SK-N-SH (cell line): Measurements from ENCODE around the gene SLC10A2. TPM values are rescaled to one million over a fixed set of nuclear protein-coding genes. Genes with fewer than 3 reads are reported as not detected.

ENCODE experiments used
- CTCF ChIA-PET: fragments of 300-600, 350-600 bp; formaldehyde crosslinking; extraction: SDS; loops from one replicate; lab custom pipeline; 2021; lab: Yijun Ruan, JAX
- POLR2A ChIA-PET: fragments of 350-600 bp; sonication (Branson Sonifier 250); formaldehyde crosslinking; extraction: SDS; loops from one replicate; lab custom pipeline; 2020; ENCODE audit warnings: antibody characterized with exemption, inconsistent platforms; lab: Yijun Ruan, JAX
- DNase-seq: peaks from one replicate; pipeline ENCODE4 v3.0.0; 2012
- H2AFZ ChIP-seq: fragments of 200-600 bp; sonication (generic); 2 replicates; pipeline ENCODE4 v1.8.1; 2016; ENCODE audit warnings: antibody characterized with exemption, mild to moderate bottlenecking, low read depth
- H3F3A ChIP-seq: fragments of 200-600 bp; sonication (generic); replicated peaks from 2 replicates; pipeline ENCODE3; 2016; ENCODE audit warnings: antibody characterized with exemption, mild to moderate bottlenecking; ENCODE audit not compliant: insufficient read depth
- H3K27ac ChIP-seq, 2 experiments: fragments of 200-500 bp in 1 of 2; fragments of 200-600 bp in 1 of 2; sonication (Bioruptor generic) in 1 of 2; sonication (generic), shearing (Covaris generic) in 1 of 2; 2 replicates each; pipeline versions ENCODE4 v1.5.1 to v1.6.1; 2014 to 2016; ENCODE audit warnings: low read depth in 2 of 2, inconsistent platforms in 1 of 2, low read length in 1 of 2, mild to moderate bottlenecking in 1 of 2, mixed read lengths in 1 of 2
- H3K27me3 ChIP-seq: fragments of 200-600 bp; sonication (generic), shearing (Covaris generic); 2 replicates; pipeline ENCODE4 v1.6.1; 2016; ENCODE audit warnings: mixed run types; ENCODE audit not compliant: insufficient read depth
- H3K36me3 ChIP-seq, 2 experiments: fragments of 200-500 bp in 1 of 2; fragments of 200-600 bp in 1 of 2; sonication (Bioruptor generic) in 1 of 2; sonication (generic) in 1 of 2; replicated peaks in 1 of 2; 2 replicates each; pipeline versions ENCODE3 to v1.5.1; 2014 to 2016; ENCODE audit warnings: low read length in 1 of 2, mild to moderate bottlenecking in 1 of 2; ENCODE audit not compliant: insufficient read depth in 2 of 2, control insufficient read depth in 1 of 2
- H3K4me1 ChIP-seq, 2 experiments: fragments of 200-500 bp in 1 of 2; fragments of 200-600 bp in 1 of 2; sonication (Bioruptor generic) in 1 of 2; sonication (generic), shearing (Covaris generic) in 1 of 2; 2 replicates each; pipeline versions ENCODE4 v1.5.1 to v1.6.1; 2014 to 2016; ENCODE audit warnings: low read depth in 1 of 2, low read length in 1 of 2, mixed run types in 1 of 2; ENCODE audit not compliant: insufficient read depth in 2 of 2, control insufficient read depth in 1 of 2
- H3K4me2 ChIP-seq: fragments of 200-600 bp; sonication (generic), shearing (Covaris generic); 2 replicates; pipeline ENCODE4 v1.6.1; 2017; ENCODE audit warnings: mixed run types
- H3K4me3 ChIP-seq, 2 experiments: fragments of 200-500 bp in 1 of 2; fragments of 200-600 bp in 1 of 2; sonication (Bioruptor generic) in 1 of 2; sonication (generic), shearing (Covaris generic) in 1 of 2; 2 replicates each; pipeline versions ENCODE4 v1.5.1 to v1.8.1; 2014 to 2016; ENCODE audit warnings: low read depth in 2 of 2, inconsistent platforms in 1 of 2, low read length in 1 of 2, mild to moderate bottlenecking in 1 of 2, mixed read lengths in 1 of 2, moderate library complexity in 1 of 2
- H3K79me2 ChIP-seq: fragments of 200-600 bp; sonication (generic); 2 replicates; pipeline ENCODE4 v1.8.1; 2017; ENCODE audit warnings: mild to moderate bottlenecking; ENCODE audit not compliant: insufficient read depth
- H3K9ac ChIP-seq: fragments of 200-600 bp; sonication (generic); 2 replicates; pipeline ENCODE4 v1.6.1; 2017; ENCODE audit warnings: mixed run types
- H3K9me2 ChIP-seq: fragments of 200-600 bp; sonication (generic); 2 replicates; pipeline ENCODE4 v1.6.1; 2017; ENCODE audit warnings: mixed run types
- H3K9me3 ChIP-seq: fragments of 200-600 bp; sonication (generic); 2 replicates; pipeline ENCODE4 v1.6.1; 2017; ENCODE audit warnings: mixed run types, mild to moderate bottlenecking, moderate library complexity
- H4K20me1 ChIP-seq: fragments of 200-600 bp; sonication (generic); 2 replicates; pipeline ENCODE4 v1.6.1; 2017; ENCODE audit warnings: mild to moderate bottlenecking, mixed run types; ENCODE audit not compliant: insufficient read depth
- CHD2 ChIP-seq: fragments of 150-350 bp; IDR thresholded peaks from 2 replicates; pipeline ENCODE4 v1.6.1; 2018; ENCODE audit warnings: low read length; ENCODE audit not compliant: partially characterized antibody
- ELF1 ChIP-seq: IDR thresholded peaks from 2 replicates; pipeline ENCODE4 v1.4.0; 2012
- EP300 ChIP-seq, 2 experiments: IDR thresholded peaks; 2 replicates each; pipeline versions ENCODE4 v1.4.0 to v1.6.1; 2012; ENCODE audit warnings: borderline replicate concordance in 1 of 2, low read depth in 1 of 2, low read length in 1 of 2
- FOSL2 ChIP-seq: IDR thresholded peaks from 2 replicates; pipeline ENCODE4 v1.4.0; 2012; ENCODE audit warnings: low read depth, mild to moderate bottlenecking, moderate library complexity, borderline replicate concordance
- FOXJ3 ChIP-seq: sonication (generic); formaldehyde crosslinking; IDR thresholded peaks from 2 replicates; pipeline ENCODE4 v1.5.1; 2020; ENCODE audit warnings: mild to moderate bottlenecking, missing genetic modification reagents
- FOXM1 ChIP-seq: IDR thresholded peaks from 2 replicates; pipeline ENCODE4 v1.4.0; 2012; ENCODE audit warnings: low read depth, mild to moderate bottlenecking
- GATA2 ChIP-seq: sonication (generic); formaldehyde crosslinking; IDR thresholded peaks from 2 replicates; pipeline ENCODE4 v1.5.0; 2020; ENCODE audit warnings: mild to moderate bottlenecking, missing genetic modification reagents
- JUND ChIP-seq: IDR thresholded peaks from 2 replicates; pipeline ENCODE4 v1.4.0; 2012
- MEF2A ChIP-seq: IDR thresholded peaks from 2 replicates; pipeline ENCODE4 v1.4.0; 2012; ENCODE audit warnings: low read depth, borderline replicate concordance
- MXI1 ChIP-seq: IDR thresholded peaks from 2 replicates; pipeline ENCODE4 v1.6.1; 2012; ENCODE audit warnings: mild to moderate bottlenecking, low read depth, low read length, improper control_type of control experiment
- RAD21 ChIP-seq: IDR thresholded peaks from 2 replicates; pipeline ENCODE4 v1.6.1; 2012; ENCODE audit warnings: mild to moderate bottlenecking, low read length
- RCOR1 ChIP-seq: fragments of 150-350 bp; IDR thresholded peaks from 2 replicates; pipeline ENCODE4 v1.6.1; 2017; ENCODE audit warnings: antibody characterized with exemption, low read length
- RXRA ChIP-seq: IDR thresholded peaks from 2 replicates; pipeline ENCODE4 v1.4.0; 2012; ENCODE audit warnings: low read depth, mild to moderate bottlenecking, borderline replicate concordance
- SMC3 ChIP-seq: IDR thresholded peaks from 2 replicates; pipeline ENCODE4 v1.6.1; 2012; ENCODE audit warnings: low read depth, low read length, improper control_type of control experiment
- TAF1 ChIP-seq: IDR thresholded peaks from 2 replicates; pipeline ENCODE4 v1.6.1; 2012; ENCODE audit warnings: low read depth, mild to moderate bottlenecking, low read length, moderate library complexity, borderline replicate concordance
- YY1 ChIP-seq: IDR thresholded peaks from 2 replicates; pipeline ENCODE4 v1.4.0; 2012; ENCODE audit warnings: low read depth, mild to moderate bottlenecking
- WGBS: methylation state at CpG from one replicate; pipeline ENCODE4 v1.1.6; 2017; ENCODE audit warnings: low lambda C conversion rate; 5-methylcytosine and 5-hydroxymethylcytosine counted together
- polyA plus RNA-seq, 3 experiments: library from polyadenylated mRNA; depleted of rRNA; stranded (reverse); fragments of >200 nt; gene quantifications; 2 replicates each; pipeline ENCODE4 v1.2.3, GENCODE V29; 2012
- TF ChIP-seq, protein P1 (sequence below): IDR thresholded peaks from 2 replicates; pipeline ENCODE4 v1.4.0; 2012; ENCODE audit warnings: low read depth
- TF ChIP-seq, protein P2 (sequence below): IDR thresholded peaks from 2 replicates; pipeline ENCODE4 v1.6.1; 2012; ENCODE audit warnings: mild to moderate bottlenecking, low read depth, low read length, moderate library complexity

SLC10A2 gene
- polyA plus RNA-seq, 1 of the 3 experiments (the other 2 are of a cell fraction): not detected

DNA sequence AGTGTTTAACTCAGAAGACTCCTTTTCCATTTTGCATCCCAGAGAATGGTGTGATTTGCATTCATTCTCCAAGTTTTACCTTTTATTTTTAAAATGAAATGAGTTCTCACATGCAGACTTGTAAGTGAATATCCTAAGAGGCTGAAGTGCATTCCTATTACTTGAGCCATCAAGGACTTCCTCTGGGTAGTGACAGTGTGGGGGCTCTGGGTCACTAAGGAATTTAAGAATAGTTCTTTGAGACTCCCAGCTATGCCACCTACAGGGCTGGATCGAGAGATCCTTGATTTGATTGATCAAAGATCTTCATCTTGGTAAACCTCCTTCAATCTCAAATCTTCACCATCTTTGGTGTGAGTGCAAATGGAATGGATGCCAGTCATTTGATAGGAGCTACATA, 36.3 kb upstream of the SLC10A2 start:
- Histone ChIP-seq H4K20me1 (no peaks in the 10 kb centered on the region), H3K9ac (no peak overlapping the region), H3K4me1 (peaks cover 0 to 5% of the 10 kb centered on the region in 2 experiments; a peak in 1 of 4 replicates)
- WGBS: 14% methylated on average over 1 of the region's 1 CpG
- TF ChIP-seq FOSL2 (no peak), FOXM1 (no peak), FOXJ3 (CRISPR knock-in tag) (no peak), YY1 (no peak), RXRA (no peak), GATA2 (CRISPR knock-in tag) (no peak), RAD21 (no peak), CHD2 (no peak), EP300 (IDR thresholded peaks at IDR 0.05; ENCODE audit: borderline replicate concordance in 1 of 2, low read depth in 1 of 2, low read length in 1 of 2) (no peak), MXI1 (no peak), JUND (no peak), TAF1 (no peak), SMC3 (no peak), RCOR1 (no peak), ELF1 (no peak), MEF2A (no peak)
- TF ChIP-seq, protein P1, sequence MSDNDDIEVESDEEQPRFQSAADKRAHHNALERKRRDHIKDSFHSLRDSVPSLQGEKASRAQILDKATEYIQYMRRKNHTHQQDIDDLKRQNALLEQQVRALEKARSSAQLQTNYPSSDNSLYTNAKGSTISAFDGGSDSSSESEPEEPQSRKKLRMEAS: no peak
- TF ChIP-seq, protein P2, sequence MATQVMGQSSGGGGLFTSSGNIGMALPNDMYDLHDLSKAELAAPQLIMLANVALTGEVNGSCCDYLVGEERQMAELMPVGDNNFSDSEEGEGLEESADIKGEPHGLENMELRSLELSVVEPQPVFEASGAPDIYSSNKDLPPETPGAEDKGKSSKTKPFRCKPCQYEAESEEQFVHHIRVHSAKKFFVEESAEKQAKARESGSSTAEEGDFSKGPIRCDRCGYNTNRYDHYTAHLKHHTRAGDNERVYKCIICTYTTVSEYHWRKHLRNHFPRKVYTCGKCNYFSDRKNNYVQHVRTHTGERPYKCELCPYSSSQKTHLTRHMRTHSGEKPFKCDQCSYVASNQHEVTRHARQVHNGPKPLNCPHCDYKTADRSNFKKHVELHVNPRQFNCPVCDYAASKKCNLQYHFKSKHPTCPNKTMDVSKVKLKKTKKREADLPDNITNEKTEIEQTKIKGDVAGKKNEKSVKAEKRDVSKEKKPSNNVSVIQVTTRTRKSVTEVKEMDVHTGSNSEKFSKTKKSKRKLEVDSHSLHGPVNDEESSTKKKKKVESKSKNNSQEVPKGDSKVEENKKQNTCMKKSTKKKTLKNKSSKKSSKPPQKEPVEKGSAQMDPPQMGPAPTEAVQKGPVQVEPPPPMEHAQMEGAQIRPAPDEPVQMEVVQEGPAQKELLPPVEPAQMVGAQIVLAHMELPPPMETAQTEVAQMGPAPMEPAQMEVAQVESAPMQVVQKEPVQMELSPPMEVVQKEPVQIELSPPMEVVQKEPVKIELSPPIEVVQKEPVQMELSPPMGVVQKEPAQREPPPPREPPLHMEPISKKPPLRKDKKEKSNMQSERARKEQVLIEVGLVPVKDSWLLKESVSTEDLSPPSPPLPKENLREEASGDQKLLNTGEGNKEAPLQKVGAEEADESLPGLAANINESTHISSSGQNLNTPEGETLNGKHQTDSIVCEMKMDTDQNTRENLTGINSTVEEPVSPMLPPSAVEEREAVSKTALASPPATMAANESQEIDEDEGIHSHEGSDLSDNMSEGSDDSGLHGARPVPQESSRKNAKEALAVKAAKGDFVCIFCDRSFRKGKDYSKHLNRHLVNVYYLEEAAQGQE: no peak
- TF ChIP-seq, all 33 proteins: peak for 0
- H3K79me2 ChIP-seq: no peaks in the 10 kb centered on the region
- CTCF ChIA-PET: interaction anchor here (0.6 kb wide), 1 partner anchor 1145 kb away, joined by 3 read pairs; no protein-coding TSS in a partner anchor
- no peaks in the 10 kb centered on the region for H3K9me2 ChIP-seq
- H3K27me3 ChIP-seq: no peaks in the 10 kb centered on the region
- H3K36me3 ChIP-seq: no peaks in the 10 kb centered on the region
- POLR2A ChIA-PET: no interaction called here
- DNase-seq: no peak
- H3K27ac ChIP-seq: no peak overlapping the region
- H3F3A ChIP-seq: no peaks in the 10 kb centered on the region
- H3K9me3 ChIP-seq: no peaks in the 10 kb centered on the region
- no peak overlapping the region for H3K4me3 ChIP-seq
- H3K4me2 ChIP-seq: no peak overlapping the region
- H2AFZ ChIP-seq: no peak overlapping the region
